ENCODE measurements around the gene ARSG. TPM values are rescaled to one million over a fixed set of nuclear protein-coding genes. Genes with fewer than 3 reads are reported as not detected.
"Not testable (repeated sequence)": the region's sequence is repeated elsewhere in the genome, so short reads cannot be mapped to it uniquely, and the experiment has no call there.

Gene ARSG
- total and polyA plus RNA-seq, 2 of the 13 experiments (the other 11 are each of a cell fraction or from before 2014, with no cell fraction given), result 3.7 to 15.2 TPM

DNA sequence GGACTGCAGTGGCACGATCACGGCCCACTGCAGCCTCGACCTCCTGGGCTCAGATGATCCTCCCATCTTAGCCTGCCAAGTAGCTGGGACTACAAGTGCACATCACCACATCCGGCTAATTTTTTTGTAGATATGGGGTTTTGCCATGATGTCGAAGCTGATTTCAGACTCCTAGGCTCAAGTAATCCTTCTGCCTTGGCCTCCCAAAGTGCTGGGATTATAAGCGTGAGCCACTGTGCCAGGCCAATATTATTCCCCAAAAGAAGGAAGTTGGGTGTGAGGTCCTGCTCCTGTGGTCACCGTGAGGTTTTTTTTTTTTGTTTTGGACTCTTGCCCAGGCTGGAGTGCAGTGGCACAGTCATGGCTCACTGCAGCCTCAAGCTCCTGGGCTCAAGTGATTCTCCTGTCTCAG lies 41.9 kb upstream of the ARSG start:
- H4K20me1 ChIP-seq (ENCODE audit: insufficient read depth, low read length), result no peaks in the 10 kb centered on the region
- no peak for ATAC-seq
- H3K4me1 ChIP-seq (ENCODE audit: insufficient read depth, low read length), result peaks cover 27% of the 10 kb centered on the region
- ChIA-PET CTCF (ENCODE audit: low intra/inter-chr PET ratio, low total read pairs) (no interaction called here), POLR2A (interaction anchor here (2.3 to 3.9 kb wide), 2 partner anchors 150 to 208 kb away, joined by 12 to 53 read pairs; partner anchors contain the start of gene WIPI1)
- in situ Hi-C loops (cut with HindIII; ENCODE audit: extremely low pct_ligation_motif_present, low pct_unique_long_range_greater_than_20kb) (no loop called here), intact Hi-C loops (cut with micrococcal nuclease; ENCODE audit: unreplicated experiment) (loop anchor here (5.0 kb wide), 1 partner anchor 42 kb away; no protein-coding TSS in a partner anchor)
- no peak for FAIRE-seq
- no peak for DNase-seq (ENCODE audit: low spot score)
- 86% methylated on average over 7 of the region's 7 CpGs for WGBS (ENCODE audit: low lambda C conversion rate)
- TF ChIP-seq, protein P1, sequence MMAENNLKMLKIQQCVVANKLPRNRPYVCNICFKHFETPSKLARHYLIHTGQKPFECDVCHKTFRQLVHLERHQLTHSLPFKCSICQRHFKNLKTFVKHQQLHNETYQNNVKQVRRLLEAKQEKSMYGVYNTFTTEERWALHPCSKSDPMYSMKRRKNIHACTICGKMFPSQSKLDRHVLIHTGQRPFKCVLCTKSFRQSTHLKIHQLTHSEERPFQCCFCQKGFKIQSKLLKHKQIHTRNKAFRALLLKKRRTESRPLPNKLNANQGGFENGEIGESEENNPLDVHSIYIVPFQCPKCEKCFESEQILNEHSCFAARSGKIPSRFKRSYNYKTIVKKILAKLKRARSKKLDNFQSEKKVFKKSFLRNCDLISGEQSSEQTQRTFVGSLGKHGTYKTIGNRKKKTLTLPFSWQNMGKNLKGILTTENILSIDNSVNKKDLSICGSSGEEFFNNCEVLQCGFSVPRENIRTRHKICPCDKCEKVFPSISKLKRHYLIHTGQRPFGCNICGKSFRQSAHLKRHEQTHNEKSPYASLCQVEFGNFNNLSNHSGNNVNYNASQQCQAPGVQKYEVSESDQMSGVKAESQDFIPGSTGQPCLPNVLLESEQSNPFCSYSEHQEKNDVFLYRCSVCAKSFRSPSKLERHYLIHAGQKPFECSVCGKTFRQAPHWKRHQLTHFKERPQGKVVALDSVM (CRISPR knock-in tag; IDR thresholded peaks at IDR 0.05), result peak; percentile 42; the same call in 1 of the 2 replicates
- TF ChIP-seq RFXAP (CRISPR knock-in tag; IDR thresholded peaks at IDR 0.05; ENCODE audit: borderline replicate concordance) (no peak), ZNF567 (CRISPR knock-in tag; IDR thresholded peaks at IDR 0.05; ENCODE audit: borderline replicate concordance) (peak; percentile 48; the same call in 1 of the 2 replicates), ZSCAN12 (CRISPR knock-in tag; IDR thresholded peaks at IDR 0.05) (no peak), MED8 (CRISPR knock-in tag; IDR thresholded peaks at IDR 0.05; ENCODE audit: insufficient replicate concordance) (no peak), ARID4A (CRISPR knock-in tag; IDR thresholded peaks at IDR 0.05; ENCODE audit: borderline replicate concordance) (no peak), SAP130 (CRISPR knock-in tag; IDR thresholded peaks at IDR 0.05; ENCODE audit: low read depth) (no peak)
- TF ChIP-seq, protein P2, sequence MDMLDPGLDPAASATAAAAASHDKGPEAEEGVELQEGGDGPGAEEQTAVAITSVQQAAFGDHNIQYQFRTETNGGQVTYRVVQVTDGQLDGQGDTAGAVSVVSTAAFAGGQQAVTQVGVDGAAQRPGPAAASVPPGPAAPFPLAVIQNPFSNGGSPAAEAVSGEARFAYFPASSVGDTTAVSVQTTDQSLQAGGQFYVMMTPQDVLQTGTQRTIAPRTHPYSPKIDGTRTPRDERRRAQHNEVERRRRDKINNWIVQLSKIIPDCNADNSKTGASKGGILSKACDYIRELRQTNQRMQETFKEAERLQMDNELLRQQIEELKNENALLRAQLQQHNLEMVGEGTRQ (IDR thresholded peaks at IDR 0.05; ENCODE audit: low read depth, low read length), result no peak
- TF ChIP-seq, protein P2 (CRISPR knock-in tag; IDR thresholded peaks at IDR 0.05; ENCODE audit: borderline replicate concordance), result no peak
- H3K27me3 ChIP-seq (ENCODE audit: control insufficient read depth in 1 of 2, insufficient read depth in 2 of 2, low read length in 2 of 2), result no peaks in the 10 kb centered on the region; a peak in 2 of 5 replicates
- H2AFZ ChIP-seq (ENCODE audit: low read length), result no peak overlapping the region
- peak overlapping the region in 1 of 3 experiments; percentile 94; a peak in 1 of 6 replicates for H3K4me3 ChIP-seq (replicated peaks in 1 of 3; ENCODE audit: insufficient read depth in 1 of 3, low read depth in 2 of 3, low read length in 3 of 3)
- no peak overlapping the region for H3K9ac ChIP-seq (ENCODE audit: insufficient read depth, low read depth, low read length)
- H3K9me3 ChIP-seq (ENCODE audit: low read length), result no peaks in the 10 kb centered on the region
- H3K79me2 ChIP-seq (ENCODE audit: insufficient read depth, low read length), result peaks cover 3% of the 10 kb centered on the region
- H3K36me3 ChIP-seq (replicated peaks in 1 of 2; ENCODE audit: control insufficient read depth in 1 of 2, insufficient read depth in 2 of 2, low read length in 2 of 2), result peaks cover 0 to 3% of the 10 kb centered on the region in 2 experiments; a peak in 1 of 5 replicates
- BruUV-seq (replicated peaks), result no TSS peak
- H3K27ac ChIP-seq (ENCODE audit: extremely low read length, insufficient read depth, low read length), result no peak overlapping the region
- H3K4me2 ChIP-seq (ENCODE audit: low read depth, low read length), result no peak overlapping the region

DNA sequence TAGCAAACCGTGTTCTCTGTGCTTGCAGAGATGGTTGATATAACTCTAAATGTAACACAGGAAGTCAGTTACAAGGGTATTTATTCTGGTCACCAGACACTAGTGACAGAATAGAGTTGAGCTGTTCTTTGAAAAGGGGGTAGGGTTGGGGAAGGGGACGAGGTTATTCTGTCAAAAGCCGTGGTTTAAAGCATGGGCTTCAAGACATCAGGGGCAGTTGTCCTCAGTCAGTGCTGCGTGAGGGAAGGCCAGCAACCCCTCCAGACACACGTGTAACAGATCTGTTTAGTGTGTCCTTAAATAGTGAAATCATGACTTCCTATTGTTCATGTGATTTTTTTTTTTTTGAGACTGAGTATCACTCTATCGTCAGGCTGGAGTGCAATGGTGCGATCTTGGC lies 37.9 kb upstream of the ARSG start:
- POLR2A ChIA-PET; CTCF ChIA-PET (ENCODE audit: low intra/inter-chr PET ratio, low total read pairs); H3K36me3 ChIP-seq (replicated peaks in 1 of 2; ENCODE audit: control insufficient read depth in 1 of 2, insufficient read depth in 2 of 2, low read length in 2 of 2): not testable (repeated sequence)

More for the DNA sequence above, 37.9 kb upstream of the ARSG start:
- H3K27me3 ChIP-seq (ENCODE audit: control insufficient read depth in 1 of 2, insufficient read depth in 2 of 2, low read length in 2 of 2); H3K79me2 ChIP-seq (ENCODE audit: insufficient read depth, low read length); H3K27ac ChIP-seq (ENCODE audit: extremely low read length, insufficient read depth, low read length); in situ Hi-C loops (cut with HindIII; ENCODE audit: extremely low pct_ligation_motif_present, low pct_unique_long_range_greater_than_20kb); H4K20me1 ChIP-seq (ENCODE audit: insufficient read depth, low read length); intact Hi-C loops (cut with micrococcal nuclease; ENCODE audit: unreplicated experiment); BruUV-seq (replicated peaks); H2AFZ ChIP-seq (ENCODE audit: low read length); H3K4me3 ChIP-seq (replicated peaks in 1 of 3; ENCODE audit: insufficient read depth in 1 of 3, low read depth in 2 of 3, low read length in 3 of 3); H3K4me2 ChIP-seq (ENCODE audit: low read depth, low read length); H3K9me3 ChIP-seq (ENCODE audit: low read length); ATAC-seq; H3K9ac ChIP-seq (ENCODE audit: insufficient read depth, low read depth, low read length); FAIRE-seq; DNase-seq (ENCODE audit: low spot score): not testable (repeated sequence)
- WGBS (ENCODE audit: low lambda C conversion rate), result 95% methylated on average over 7 of the region's 7 CpGs
- H3K4me1 ChIP-seq (ENCODE audit: insufficient read depth, low read length), result peaks cover 34% of the 10 kb centered on the region
